Kidney epithelial cell (primary cell): ENCODE measurements around the gene DENND1A. TPM values are rescaled to one million over a fixed set of nuclear protein-coding genes. Genes with fewer than 3 reads are reported as not detected.

ENCODE experiments used
- DNase-seq: peaks from one replicate; pipeline ENCODE4 v3.0.0-alpha.2; 2010; ENCODE audit warnings: low read depth
- H3K27me3 ChIP-seq: 2 replicates; pipeline ENCODE4 v1.6.0; 2011; ENCODE audit warnings: low read length; ENCODE audit not compliant: control insufficient read depth, insufficient read depth
- H3K36me3 ChIP-seq: 2 replicates; pipeline ENCODE4 v1.5.1; 2011; ENCODE audit warnings: low read length; ENCODE audit not compliant: control insufficient read depth, insufficient read depth
- H3K4me3 ChIP-seq: 2 replicates; pipeline ENCODE4 v1.5.1; 2011; ENCODE audit warnings: low read depth, mild to moderate bottlenecking, control low read depth, low read length
- CTCF ChIP-seq: IDR thresholded peaks from 2 replicates; pipeline ENCODE4 v1.5.1; 2011; ENCODE audit warnings: mild to moderate bottlenecking, moderate library complexity, low read length, control low read depth, inconsistent platforms; ENCODE audit not compliant: insufficient read depth, poor library complexity, severe bottlenecking
- total RNA-seq: library from RNA; depleted of rRNA; stranded (reverse); fragments of >200 nt; gene quantifications from 2 replicates; pipeline ENCODE4 v1.2.3, GENCODE V29; 2015

The DENND1A gene
- total RNA-seq, 1 donor from 2014 or later: 14.5 TPM

- TF ChIP-seq CTCF: no peak
- DNase-seq: no peak
- peaks cover 6% of the 10 kb centered on the region for H3K27me3 ChIP-seq
These were observed 31.0 kb upstream of the DENND1A start for GRCh38 chr9:123960965-123961364.

DNA sequence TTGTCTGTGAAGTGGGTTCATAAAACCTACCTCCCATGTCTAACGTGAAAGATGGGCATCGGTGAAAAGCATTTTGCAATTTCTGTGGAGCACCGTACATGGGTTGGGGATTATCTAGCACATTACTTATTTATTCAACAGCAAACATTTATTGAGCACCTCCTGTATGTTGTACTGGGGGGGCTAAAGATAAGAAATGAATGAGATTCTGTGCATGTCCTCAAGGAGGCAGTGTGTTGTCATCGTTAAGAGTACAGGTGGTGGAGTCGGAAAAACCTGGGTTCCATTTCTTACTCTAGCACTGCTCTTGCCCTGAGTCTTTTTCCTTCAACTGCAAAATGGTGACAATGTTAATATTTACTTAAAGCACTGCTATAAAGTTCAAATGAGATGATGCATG, 30.4 kb upstream of the DENND1A start:
- H3K27me3 ChIP-seq: peaks cover 6% of the 10 kb centered on the region
- TF ChIP-seq CTCF: no peak

More at GRCh38 chr9:123960965-123961364, 31.0 kb upstream of the DENND1A start:
- H3K36me3 ChIP-seq: no peaks in the 10 kb centered on the region
- no peak overlapping the region for H3K4me3 ChIP-seq

GRCh38 chr9:123959787-123960186, 29.9 kb upstream of the DENND1A start:
- DNase-seq: no peak
- peaks cover under 1% of the 10 kb centered on the region for H3K27me3 ChIP-seq

More for the DNA sequence above, 30.4 kb upstream of the DENND1A start:
- DNase-seq: no peak
- H3K4me3 ChIP-seq: no peak overlapping the region
- H3K36me3 ChIP-seq: no peaks in the 10 kb centered on the region

GRCh38 chr9:123957731-123958130, 27.8 kb upstream of the DENND1A start:
- no peak overlapping the region for H3K4me3 ChIP-seq

More at GRCh38 chr9:123959787-123960186, 29.9 kb upstream of the DENND1A start:
- TF ChIP-seq CTCF: no peak
- no peak overlapping the region for H3K4me3 ChIP-seq
- no peaks in the 10 kb centered on the region for H3K36me3 ChIP-seq

GRCh38 chr9:123957168-123957721, 27.3 kb upstream of the DENND1A start:
- Histone ChIP-seq H3K27me3 (peaks cover 3% of the 10 kb centered on the region), H3K36me3 (no peaks in the 10 kb centered on the region), H3K4me3 (no peak overlapping the region)
- no peak for DNase-seq
- TF ChIP-seq CTCF: no peak

More at GRCh38 chr9:123957731-123958130, 27.8 kb upstream of the DENND1A start:
- H3K36me3 ChIP-seq: no peaks in the 10 kb centered on the region
- DNase-seq: no peak
- no peak for TF ChIP-seq CTCF
- H3K27me3 ChIP-seq: peaks cover 3% of the 10 kb centered on the region

DNA sequence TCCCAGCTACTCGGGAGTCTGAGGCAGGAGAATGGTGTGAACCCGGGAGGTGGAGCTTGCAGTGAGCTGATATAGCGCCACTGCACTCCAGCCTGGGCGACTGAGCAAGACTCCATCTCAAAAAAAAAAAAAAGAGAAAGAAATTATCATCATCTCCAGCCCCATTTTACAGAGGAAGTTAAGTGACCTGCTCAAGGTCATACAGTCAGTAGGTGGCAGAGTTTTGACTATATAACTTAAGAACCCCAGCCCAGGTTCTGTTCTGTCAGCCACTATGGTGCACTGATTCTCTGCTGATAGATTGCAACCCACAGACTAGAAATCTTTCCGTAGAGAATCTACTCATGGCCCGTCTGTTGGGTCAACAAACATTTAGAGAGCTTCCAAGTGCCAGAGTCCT, 25.7 kb upstream of the DENND1A start:
- Histone ChIP-seq H3K36me3 (no peaks in the 10 kb centered on the region), H3K27me3 (peaks cover 5% of the 10 kb centered on the region), H3K4me3 (no peak overlapping the region)
- TF ChIP-seq CTCF: no peak
- DNase-seq: no peak
